ENCODE results near the gene ZNF560. TPM values are rescaled to one million over a fixed set of nuclear protein-coding genes. Genes with fewer than 3 reads are reported as not detected.

Gene ZNF560
- total RNA-seq, 2 donors from 2014 or later: 5.9 TPM; not detected in 1

- Histone ChIP-seq H3K4me3 (no peak overlapping the region), H3K9me3 (no peaks in the 10 kb centered on the region), H3K36me3 (peaks cover 30 to 49% of the 10 kb centered on the region in 2 donors), H3K27me3 (replicated peaks; ENCODE audit: insufficient read depth) (no peaks in the 10 kb centered on the region), H3K4me1 (replicated peaks) (no peaks in the 10 kb centered on the region), H3K27ac (no peak overlapping the region)
- WGBS: 93% methylated on average over 4 of the region's 4 CpGs
- TF ChIP-seq POLR2A (IDR thresholded peaks at IDR 0.05): no peak
- TF ChIP-seq CTCF (IDR thresholded peaks at IDR 0.05): no peak
- TF ChIP-seq POLR2AphosphoS5 (IDR thresholded peaks at IDR 0.05): no peak
- intact Hi-C loops (cut with DNase I): loop anchor here (10.0 kb wide), 1 partner anchor 101 kb away; the partner anchor contains the start of gene ZNF266
- DNase-seq (ENCODE audit: low spot score): no peak
Measured at GRCh38 chr19:9535934-9536333, 37.5 kb upstream of the ZNF560 start.

GRCh38 chr19:9531933-9532332, 33.5 kb upstream of the ZNF560 start:
- no peak overlapping the region for H3K4me3 ChIP-seq
- no peaks in the 10 kb centered on the region for H3K27me3 ChIP-seq (replicated peaks; ENCODE audit: insufficient read depth)
- H3K36me3 ChIP-seq: peaks cover 53 to 84% of the 10 kb centered on the region in 2 donors
- H3K9me3 ChIP-seq: peaks cover 15% of the 10 kb centered on the region
- no peak for DNase-seq (ENCODE audit: low spot score)
- intact Hi-C loops (cut with DNase I): loop anchor here (10.0 kb wide), 1 partner anchor 97 kb away; the partner anchor contains the start of gene ZNF266
- no peaks in the 10 kb centered on the region for H3K4me1 ChIP-seq (replicated peaks)
- WGBS: 98% methylated on average over 4 of the region's 4 CpGs
- TF ChIP-seq POLR2AphosphoS5 (IDR thresholded peaks at IDR 0.05): no peak
- no peak for TF ChIP-seq POLR2A (IDR thresholded peaks at IDR 0.05)
- TF ChIP-seq CTCF (IDR thresholded peaks at IDR 0.05): no peak
- H3K27ac ChIP-seq: no peak overlapping the region

GRCh38 chr19:9528757-9529336, 30.4 kb upstream of the ZNF560 start:
- H3K27ac ChIP-seq: no peak overlapping the region
- H3K4me3 ChIP-seq: no peak overlapping the region
- WGBS: 97% methylated on average over 5 of the region's 5 CpGs
- H3K36me3 ChIP-seq: peaks cover 44 to 65% of the 10 kb centered on the region in 2 donors
- H3K9me3 ChIP-seq: peaks cover 19% of the 10 kb centered on the region
- no peaks in the 10 kb centered on the region for H3K27me3 ChIP-seq (replicated peaks; ENCODE audit: insufficient read depth)
- no peak for DNase-seq (ENCODE audit: low spot score)
- TF ChIP-seq POLR2AphosphoS5 (IDR thresholded peaks at IDR 0.05) (no peak), POLR2A (IDR thresholded peaks at IDR 0.05) (no peak), CTCF (IDR thresholded peaks at IDR 0.05) (no peak)
- intact Hi-C loops (cut with DNase I): no loop called here
- H3K4me1 ChIP-seq (replicated peaks): no peaks in the 10 kb centered on the region

GRCh38 chr19:9523885-9524474, 25.6 kb upstream of the ZNF560 start:
- WGBS: 100% methylated on average over 1 of the region's 1 CpG

More at GRCh38 chr19:9523885-9524474, 25.6 kb upstream of the ZNF560 start:
- Histone ChIP-seq H3K27ac (no peak overlapping the region), H3K9me3 (peaks cover 10% of the 10 kb centered on the region), H3K36me3 (peaks cover 10 to 16% of the 10 kb centered on the region in 2 donors), H3K4me1 (replicated peaks) (no peaks in the 10 kb centered on the region), H3K4me3 (no peak overlapping the region), H3K27me3 (replicated peaks; ENCODE audit: insufficient read depth) (no peaks in the 10 kb centered on the region)
- intact Hi-C loops (cut with DNase I): no loop called here
- no peak for DNase-seq (ENCODE audit: low spot score)
- no peak for TF ChIP-seq POLR2AphosphoS5 (IDR thresholded peaks at IDR 0.05)
- TF ChIP-seq CTCF (IDR thresholded peaks at IDR 0.05): no peak
- no peak for TF ChIP-seq POLR2A (IDR thresholded peaks at IDR 0.05)

All from prostate gland (tissue), 2 donors.